ENCODE results near the gene TENT5A.

Gene TENT5A

GRCh38 chr6:81753711-81754577, 1.5 kb upstream of the TENT5A start (continued):
- no peak for TF ChIP-seq GLI2 (tag by site-specific recombination; IDR thresholded peaks at IDR 0.05; ENCODE audit: borderline replicate concordance, low read depth)
- TF ChIP-seq EGR2 (tag by site-specific recombination; IDR thresholded peaks at IDR 0.05; ENCODE audit: low read depth), result peak; percentile 56; the same call in 1 of the 2 replicates
- peak; percentile 87 for TF ChIP-seq SCRT2 (tag by site-specific recombination; IDR thresholded peaks at IDR 0.05)
- no peak for TF ChIP-seq ZSCAN30 (tag by site-specific recombination; IDR thresholded peaks at IDR 0.05)
- peak; percentile 84 for TF ChIP-seq ZNF501 (tag by site-specific recombination; IDR thresholded peaks at IDR 0.05)
- TF ChIP-seq ZNF747 (tag by site-specific recombination; IDR thresholded peaks at IDR 0.05), result no peak
- TF ChIP-seq ZNF76 (tag by site-specific recombination; IDR thresholded peaks at IDR 0.05; ENCODE audit: borderline replicate concordance, low read depth), result no peak
- no peak for TF ChIP-seq ZNF112 (tag by site-specific recombination; IDR thresholded peaks at IDR 0.05)
- TF ChIP-seq TRIM28 (IDR thresholded peaks at IDR 0.05; ENCODE audit: borderline replicate concordance, low read length), result 0 out of 2 replicates have a peak, but pooled peaks have one; percentile 22
- no peak for TF ChIP-seq ZNF26 (tag by site-specific recombination; IDR thresholded peaks at IDR 0.05)
- TF ChIP-seq MZF1 (tag by site-specific recombination; IDR thresholded peaks at IDR 0.05; ENCODE audit: borderline replicate concordance), result no peak; the same call in 1 of the 2 replicates
- TF ChIP-seq PATZ1 (tag by site-specific recombination; IDR thresholded peaks at IDR 0.05), result peak; percentile 79
- no peak for TF ChIP-seq ZNF214 (tag by site-specific recombination; IDR thresholded peaks at IDR 0.05; ENCODE audit: borderline replicate concordance)
- no peak for TF ChIP-seq ZNF792 (tag by site-specific recombination; IDR thresholded peaks at IDR 0.05)
- no peak for TF ChIP-seq ZNF423 (tag by site-specific recombination; IDR thresholded peaks at IDR 0.05)
- no peak for TF ChIP-seq HOXC10 (CRISPR knock-in tag; IDR thresholded peaks at IDR 0.05)
- TF ChIP-seq ZNF114 (tag by site-specific recombination; IDR thresholded peaks at IDR 0.05), result no peak
- no peak for TF ChIP-seq ZNF398 (tag by site-specific recombination; IDR thresholded peaks at IDR 0.05)
- peak; percentile 73 for TF ChIP-seq ZNF654 (tag by site-specific recombination; IDR thresholded peaks at IDR 0.05; ENCODE audit: low read depth)
- no peak for TF ChIP-seq ZNF585B (tag by site-specific recombination; IDR thresholded peaks at IDR 0.05)
- peak; percentile 94 for TF ChIP-seq ZBTB10 (tag by site-specific recombination; IDR thresholded peaks at IDR 0.05)
- no peak for TF ChIP-seq ZNF416 (tag by site-specific recombination; IDR thresholded peaks at IDR 0.05)
- peak; percentile 57 for TF ChIP-seq ZIC2 (tag by site-specific recombination; IDR thresholded peaks at IDR 0.05)
- peak; percentile 55; the same call in 1 of the 2 replicates for TF ChIP-seq ZBTB20 (tag by site-specific recombination; IDR thresholded peaks at IDR 0.05)
- no peak for TF ChIP-seq YY2 (tag by site-specific recombination; IDR thresholded peaks at IDR 0.05)
